Psoas muscle (tissue), 8 donors: ENCODE measurements around the gene NDST3. TPM values are rescaled to one million over a fixed set of nuclear protein-coding genes. Genes with fewer than 3 reads are reported as not detected.

Experiments
- ATAC-seq, 4 donors: fragments of 200-7000 bp; cut with Tn5 transposase; one replicate each; pipeline ENCODE4 v1.9.1; 2020; ENCODE audit warnings: moderate library complexity in 3 of 4, mild to moderate bottlenecking in 2 of 4
- DNase-seq, 2 donors: peaks; one replicate each; pipeline ENCODE4 v3.0.0-alpha.2; 2020
- H3K27ac ChIP-seq: fragments of 200-600 bp; one replicate; pipeline ENCODE4 v1.8.0; 2022
- H3K27me3 ChIP-seq, 3 donors: fragments of 200-600 bp in 1 of 3; one replicate each; pipeline versions ENCODE4 v1.6.1 to v1.8.0; 2013 to 2022; ENCODE audit warnings: low read length in 2 of 3, mild to moderate bottlenecking in 2 of 3, moderate library complexity in 1 of 3; ENCODE audit not compliant: insufficient read depth in 3 of 3
- H3K36me3 ChIP-seq, 2 donors: fragments of 200-600 bp in 1 of 2; one replicate each; pipeline versions ENCODE4 v1.6.1 to v1.8.0; 2013 to 2022; ENCODE audit warnings: low read depth in 1 of 2, mild to moderate bottlenecking in 1 of 2, moderate library complexity in 1 of 2; ENCODE audit not compliant: insufficient read depth in 1 of 2
- H3K4me1 ChIP-seq: fragments of 200-600 bp; one replicate; pipeline ENCODE4 v1.8.0; 2022
- H3K4me3 ChIP-seq: fragments of 200-600 bp; one replicate; pipeline ENCODE4 v1.8.0; 2022; ENCODE audit warnings: mild to moderate bottlenecking
- H3K9me3 ChIP-seq: fragments of 200-600 bp; one replicate; pipeline ENCODE4 v1.8.0; 2022
- WGBS, 3 donors: extraction: QIAGEN DNeasy Blood & Tissue Kit; methylation state at CpG; one replicate each; pipeline versions ENCODE4 v1.1.6 to v1.1.7; 2013; 5-methylcytosine and 5-hydroxymethylcytosine counted together
- intact Hi-C, 2 donors: fragments of 100-400 bp; cut with DNase I; formaldehyde crosslinking; loops; one replicate each; pipeline versions ENCODE4 v1.11.0 to v1.14.2; 2022
- polyA plus RNA-seq, 3 donors: library from polyadenylated mRNA; stranded (reverse); fragments of 200-250 nt; gene quantifications; one replicate each; pipeline ENCODE4 v1.2.3, GENCODE V29; 2013
- total RNA-seq, 4 donors: library from RNA; stranded (reverse); fragmentation: NEBNext Ultra II Directional in 2 of 4; extraction: Animal tissue kit (Norgen Biotek cat#: 25700) in 2 of 4; gene quantifications; one replicate each; pipeline versions ENCODE4 v1.2.1 to v1.2.4, GENCODE V29; 2021 to 2023
- TF ChIP-seq, protein P1 (sequence below): fragments of 200-600 bp; IDR thresholded peaks from one replicate; pipeline ENCODE4 v1.8.0; 2022; ENCODE audit warnings: antibody characterized with exemption
- donor health status: healthy with polysubstance abuse.
- donor health status: DM: no; HTN: no; CAD: no; lungs with moderate emphysema.
- donor health status: Bipolar disorder and iron deficiency.
- donor health status: healthy.
- donor health status: DM: yes; HTN: yes; CAD: no.
- donor health status: DM: no; HTN: no; CAD: no.
- donor health status: DM: no; HTN: no; CAD: no.
- donor health status: DM: yes; HTN: yes; CAD: no.

NDST3 gene
- total and polyA plus RNA-seq, 7 donors = not detected

DNA sequence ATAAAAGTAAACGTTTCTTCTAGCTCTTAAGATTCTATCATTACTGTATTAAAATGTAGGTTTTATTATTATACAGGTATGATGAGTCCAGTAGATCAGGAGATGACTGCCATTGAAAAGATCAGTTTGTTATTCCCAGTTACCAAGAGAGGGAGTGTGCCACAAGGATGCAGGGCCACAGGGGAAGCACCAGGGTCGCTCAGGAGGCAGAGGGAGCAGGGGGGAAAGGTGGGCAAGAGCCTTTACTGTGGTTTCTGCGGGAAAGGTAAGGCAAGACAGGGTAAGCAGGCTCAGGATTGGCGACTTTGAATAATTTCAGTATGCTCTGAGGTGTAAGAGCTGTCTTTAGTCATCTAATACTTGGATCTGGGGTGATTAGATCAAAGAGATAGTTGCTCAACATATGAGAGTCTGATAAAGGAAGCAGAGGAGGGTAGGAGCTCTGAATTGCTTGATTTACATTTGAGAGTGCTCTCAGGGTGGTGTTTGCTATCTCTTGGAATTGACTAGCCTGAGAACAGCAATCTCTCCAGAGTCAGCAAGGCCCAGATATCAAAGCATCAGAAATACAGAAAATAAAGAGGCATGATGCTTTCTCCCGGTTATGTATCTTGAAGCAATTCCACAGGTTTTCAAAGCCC is 86.0 kb downstream of the NDST3 start:
- DNase-seq (no peak), ATAC-seq (no peak)
- H3K27ac ChIP-seq = no peak overlapping the region
- H3K27me3 ChIP-seq = no peaks in the 10 kb centered on the region
- intact Hi-C loops = no loop called here
- no peaks in the 10 kb centered on the region for H3K36me3 ChIP-seq
- TF ChIP-seq, protein P1, sequence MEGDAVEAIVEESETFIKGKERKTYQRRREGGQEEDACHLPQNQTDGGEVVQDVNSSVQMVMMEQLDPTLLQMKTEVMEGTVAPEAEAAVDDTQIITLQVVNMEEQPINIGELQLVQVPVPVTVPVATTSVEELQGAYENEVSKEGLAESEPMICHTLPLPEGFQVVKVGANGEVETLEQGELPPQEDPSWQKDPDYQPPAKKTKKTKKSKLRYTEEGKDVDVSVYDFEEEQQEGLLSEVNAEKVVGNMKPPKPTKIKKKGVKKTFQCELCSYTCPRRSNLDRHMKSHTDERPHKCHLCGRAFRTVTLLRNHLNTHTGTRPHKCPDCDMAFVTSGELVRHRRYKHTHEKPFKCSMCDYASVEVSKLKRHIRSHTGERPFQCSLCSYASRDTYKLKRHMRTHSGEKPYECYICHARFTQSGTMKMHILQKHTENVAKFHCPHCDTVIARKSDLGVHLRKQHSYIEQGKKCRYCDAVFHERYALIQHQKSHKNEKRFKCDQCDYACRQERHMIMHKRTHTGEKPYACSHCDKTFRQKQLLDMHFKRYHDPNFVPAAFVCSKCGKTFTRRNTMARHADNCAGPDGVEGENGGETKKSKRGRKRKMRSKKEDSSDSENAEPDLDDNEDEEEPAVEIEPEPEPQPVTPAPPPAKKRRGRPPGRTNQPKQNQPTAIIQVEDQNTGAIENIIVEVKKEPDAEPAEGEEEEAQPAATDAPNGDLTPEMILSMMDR = no peak
- H3K4me3 ChIP-seq = no peak overlapping the region
- no peaks in the 10 kb centered on the region for H3K4me1 ChIP-seq
- no peaks in the 10 kb centered on the region for H3K9me3 ChIP-seq
- WGBS, 3 donors = 36 to 42% (median 41%) methylated on average over 5 of the region's 5 CpGs

DNA sequence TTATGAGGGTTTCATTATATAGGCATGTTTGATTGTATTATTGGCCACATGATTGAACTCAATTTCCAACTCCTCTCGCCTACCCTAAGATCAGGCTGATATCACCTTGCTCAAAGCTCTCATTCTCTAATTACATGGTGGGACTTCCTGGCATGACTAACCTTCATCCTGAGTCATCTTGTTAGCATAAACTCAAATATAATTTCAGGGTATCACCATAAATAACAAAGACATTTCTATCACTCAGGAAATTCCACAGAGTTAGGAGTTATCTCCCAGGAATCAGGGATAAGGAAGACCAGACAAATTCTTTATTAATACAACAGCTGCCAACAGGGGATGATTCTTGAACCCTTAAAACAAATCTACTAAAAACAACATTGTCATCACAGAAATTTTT is 90.7 kb downstream of the NDST3 start:
- Histone ChIP-seq H3K27ac (no peak overlapping the region), H3K9me3 (no peaks in the 10 kb centered on the region), H3K36me3 (no peaks in the 10 kb centered on the region), H3K4me1 (no peaks in the 10 kb centered on the region), H3K27me3 (no peaks in the 10 kb centered on the region), H3K4me3 (no peak overlapping the region)
- intact Hi-C loops = no loop called here
- DNase-seq (no peak), ATAC-seq (no peak)
- TF ChIP-seq, protein P1 = no peak
- WGBS, 3 donors = 56 to 65% (median 65%) methylated on average over 1 of the region's 1 CpG

DNA sequence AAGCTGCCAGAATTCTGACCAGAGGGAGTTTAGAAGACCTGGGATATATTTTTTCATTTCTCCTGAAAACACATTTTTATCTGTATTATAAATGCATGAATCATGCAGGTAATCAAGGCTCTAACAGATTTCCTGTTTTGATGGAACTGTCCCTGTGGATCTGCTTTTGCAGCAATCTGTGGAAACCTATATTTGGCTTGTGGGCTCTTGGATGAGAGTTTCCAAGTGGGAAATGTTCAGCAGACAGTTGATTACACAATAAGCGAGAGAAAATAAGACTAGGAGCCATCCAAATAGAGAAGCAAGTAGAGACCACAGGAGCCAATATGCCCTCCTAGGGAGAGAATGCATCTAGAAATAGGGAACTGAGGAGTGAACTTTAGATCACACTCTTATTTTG is 105.0 kb downstream of the NDST3 start:
- no peaks in the 10 kb centered on the region for H3K9me3 ChIP-seq
- H3K4me3 ChIP-seq = no peak overlapping the region
- H3K27ac ChIP-seq = no peak overlapping the region
- DNase-seq = no peak
- TF ChIP-seq, protein P1 = no peak
- intact Hi-C loops = no loop called here
- H3K27me3 ChIP-seq = no peaks in the 10 kb centered on the region
- WGBS, 3 donors = 65 to 83% (median 81%) methylated on average over 1 of the region's 1 CpG
- no peaks in the 10 kb centered on the region for H3K4me1 ChIP-seq
- no peak for ATAC-seq
- H3K36me3 ChIP-seq = no peaks in the 10 kb centered on the region

DNA sequence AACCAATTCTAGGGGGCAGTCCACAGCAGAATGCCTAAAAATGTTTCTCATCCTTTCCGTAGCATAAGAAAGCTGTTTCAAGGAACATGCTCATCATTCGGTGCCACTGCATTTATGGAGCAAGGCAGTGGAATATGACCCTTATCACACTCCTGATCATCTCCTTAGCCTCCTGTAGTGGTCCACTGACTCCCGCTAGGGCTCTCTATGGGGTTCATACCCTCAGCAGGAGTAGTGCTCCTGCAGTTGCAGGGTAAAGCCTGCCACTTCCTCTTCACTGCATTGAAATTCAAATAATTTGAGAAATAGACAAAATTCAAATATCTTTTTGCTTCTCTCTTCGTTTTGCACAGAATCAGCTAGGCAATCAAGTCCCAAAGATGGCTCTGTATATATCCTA is 107.0 kb downstream of the NDST3 start:
- H3K27me3 ChIP-seq = no peaks in the 10 kb centered on the region
- TF ChIP-seq, protein P1 = no peak

DNA sequence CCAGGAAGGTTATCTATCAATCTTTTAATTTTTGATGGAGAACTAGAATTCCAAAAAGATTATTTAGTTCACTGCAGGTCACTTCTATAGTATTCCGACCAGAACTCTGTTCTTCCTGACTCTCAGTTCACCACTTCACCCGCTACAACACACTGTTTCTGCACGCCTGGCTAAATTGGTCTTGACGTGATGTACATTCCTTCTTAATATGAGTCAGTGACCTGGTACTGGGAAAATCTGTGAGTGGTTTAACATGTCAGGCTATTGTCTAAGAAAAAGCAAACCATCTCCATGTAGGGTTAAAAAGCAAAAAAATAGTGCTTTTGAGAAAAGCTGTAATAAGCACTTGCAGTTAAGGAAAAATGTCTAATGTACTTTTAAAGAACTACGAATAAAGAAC is 120.4 kb downstream of the NDST3 start:
- Histone ChIP-seq H3K4me1 (no peaks in the 10 kb centered on the region), H3K4me3 (no peak overlapping the region), H3K27me3 (no peaks in the 10 kb centered on the region), H3K27ac (no peak overlapping the region), H3K9me3 (no peaks in the 10 kb centered on the region), H3K36me3 (no peaks in the 10 kb centered on the region)
- intact Hi-C loops = no loop called here
- 81 to 86% (median 86%) methylated on average over 5 of the region's 5 CpGs for WGBS, 3 donors
- ATAC-seq = no peak
- TF ChIP-seq, protein P1 = no peak
- DNase-seq = no peak

More for the DNA sequence above, 107.0 kb downstream of the NDST3 start:
- Histone ChIP-seq H3K4me1 (no peaks in the 10 kb centered on the region), H3K36me3 (no peaks in the 10 kb centered on the region), H3K9me3 (no peaks in the 10 kb centered on the region), H3K27ac (no peak overlapping the region), H3K4me3 (no peak overlapping the region)
- 57 to 78% (median 73%) methylated on average over 4 of the region's 4 CpGs for WGBS, 3 donors
- DNase-seq (no peak), ATAC-seq (no peak)
- intact Hi-C loops = no loop called here
